ENCODE data around the gene PMEPA1.

GRCh38 chr20:57685146-57685758 lies 24.6 kb downstream of the PMEPA1 start:
- no peak for TF ChIP-seq SP1 (IDR thresholded peaks at IDR 0.05)
- TF ChIP-seq SUZ12 (IDR thresholded peaks at IDR 0.05): no peak
- no peak for TF ChIP-seq FOXM1 (IDR thresholded peaks at IDR 0.05; ENCODE audit: borderline replicate concordance)

All from HEK293T (cell line).